ENCODE data around the gene FBL.

Gene FBL

DNA sequence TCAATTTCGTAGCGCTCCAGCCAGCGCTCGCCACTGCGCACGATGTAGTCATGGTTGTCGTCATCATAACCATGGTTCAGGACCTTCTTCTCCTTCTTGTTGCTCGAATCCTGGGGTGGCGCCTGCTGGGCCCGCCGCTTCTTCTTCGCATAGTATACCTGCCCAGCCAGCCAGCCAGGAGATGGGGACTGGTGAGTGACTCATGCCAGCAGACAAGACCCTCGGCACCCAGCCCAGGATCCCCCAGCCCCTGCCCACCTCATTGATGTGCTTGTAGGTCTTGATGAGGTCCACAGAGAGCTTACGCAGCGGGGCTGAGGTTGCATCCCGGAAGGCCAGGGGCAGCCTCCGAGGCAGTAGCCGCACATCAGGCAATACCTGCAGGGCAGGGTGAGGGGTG lies 15.8 kb downstream of the FBL start:
- no peak overlapping the region for H3K4me3 ChIP-seq (ENCODE audit: low read depth, low read length)
- H3K9me3 ChIP-seq (ENCODE audit: control insufficient read depth, insufficient read depth, low read depth, low read length) = no peaks in the 10 kb centered on the region
- no peak overlapping the region for H3K27ac ChIP-seq (ENCODE audit: low read depth, low read length)
- H3K9ac ChIP-seq (ENCODE audit: low read length) = no peak overlapping the region
- peaks cover 41% of the 10 kb centered on the region for H3K36me3 ChIP-seq (ENCODE audit: control insufficient read depth, insufficient read depth, low read length)
- H3K4me1 ChIP-seq (ENCODE audit: control insufficient read depth, insufficient read depth, low read length) = peaks cover 3% of the 10 kb centered on the region
- no peaks in the 10 kb centered on the region for H3K27me3 ChIP-seq (ENCODE audit: control insufficient read depth, insufficient read depth, low read length)

DNA sequence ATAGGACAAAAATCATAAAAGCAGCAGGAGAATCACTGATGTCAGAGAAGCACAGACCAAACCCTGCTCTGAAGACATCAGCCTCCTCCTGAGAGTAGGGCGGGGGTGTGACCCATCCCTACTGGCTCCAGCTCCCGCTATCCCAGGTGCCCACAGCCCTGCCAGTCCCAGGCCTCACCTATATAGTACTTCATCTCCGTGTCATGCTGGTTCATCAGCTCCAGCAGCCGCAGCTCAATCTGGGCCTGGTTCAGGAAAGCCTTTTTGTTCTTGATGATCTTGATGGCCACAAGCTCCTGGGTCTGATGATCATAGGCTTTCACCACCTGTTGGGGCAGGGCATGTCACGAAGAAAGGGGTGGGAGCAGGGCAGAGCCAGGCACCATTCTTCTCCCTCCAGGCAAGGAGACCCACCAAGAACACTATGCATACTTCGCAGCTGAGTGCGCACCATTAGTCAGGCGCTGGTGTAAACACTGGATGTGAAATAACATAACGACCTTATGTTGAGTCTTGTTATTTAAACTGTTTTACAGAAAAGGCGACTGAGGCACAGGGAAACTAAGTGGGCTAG lies 16.4 kb downstream of the FBL start:
- H3K27ac ChIP-seq (ENCODE audit: low read depth, low read length) = no peak overlapping the region
- peaks cover 5% of the 10 kb centered on the region for H3K4me1 ChIP-seq (ENCODE audit: control insufficient read depth, insufficient read depth, low read length)
- no peaks in the 10 kb centered on the region for H3K27me3 ChIP-seq (ENCODE audit: control insufficient read depth, insufficient read depth, low read length)
- H3K9me3 ChIP-seq (ENCODE audit: control insufficient read depth, insufficient read depth, low read depth, low read length) = no peaks in the 10 kb centered on the region
- peaks cover 36% of the 10 kb centered on the region for H3K36me3 ChIP-seq (ENCODE audit: control insufficient read depth, insufficient read depth, low read length)
- no peak overlapping the region for H3K9ac ChIP-seq (ENCODE audit: low read length)
- H3K4me3 ChIP-seq (ENCODE audit: low read depth, low read length) = no peak overlapping the region

DNA sequence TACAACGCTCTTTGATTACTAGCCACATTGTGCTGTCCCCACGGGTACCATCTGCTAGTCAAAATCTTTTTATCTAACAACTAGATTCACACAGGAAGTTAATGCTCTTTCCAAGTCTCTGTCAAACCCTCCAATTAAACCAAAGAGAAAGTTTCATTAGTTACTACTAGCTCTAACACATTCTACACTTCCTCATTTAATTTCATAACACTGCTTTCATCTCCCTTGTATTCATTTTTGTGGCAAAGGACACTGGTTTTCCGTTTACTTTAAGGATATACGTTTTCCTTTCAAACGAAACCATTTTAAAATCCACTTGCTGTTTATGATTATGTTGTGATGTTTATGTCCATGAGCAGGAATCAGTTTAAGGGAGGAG lies 17.5 kb downstream of the FBL start:
- 0 out of 2 replicates have a peak, but pooled peaks cover 3% of the 10 kb centered on the region for H3K4me1 ChIP-seq (ENCODE audit: control insufficient read depth, insufficient read depth, low read length)
- peaks cover 30% of the 10 kb centered on the region for H3K36me3 ChIP-seq (ENCODE audit: control insufficient read depth, insufficient read depth, low read length)
- H3K4me3 ChIP-seq (ENCODE audit: low read depth, low read length) = no peak overlapping the region
- H3K27me3 ChIP-seq (ENCODE audit: control insufficient read depth, insufficient read depth, low read length) = no peaks in the 10 kb centered on the region
- H3K9ac ChIP-seq (ENCODE audit: low read length) = no peak overlapping the region
- H3K27ac ChIP-seq (ENCODE audit: low read depth, low read length) = no peak overlapping the region
- no peaks in the 10 kb centered on the region for H3K9me3 ChIP-seq (ENCODE audit: control insufficient read depth, insufficient read depth, low read depth, low read length)

DNA sequence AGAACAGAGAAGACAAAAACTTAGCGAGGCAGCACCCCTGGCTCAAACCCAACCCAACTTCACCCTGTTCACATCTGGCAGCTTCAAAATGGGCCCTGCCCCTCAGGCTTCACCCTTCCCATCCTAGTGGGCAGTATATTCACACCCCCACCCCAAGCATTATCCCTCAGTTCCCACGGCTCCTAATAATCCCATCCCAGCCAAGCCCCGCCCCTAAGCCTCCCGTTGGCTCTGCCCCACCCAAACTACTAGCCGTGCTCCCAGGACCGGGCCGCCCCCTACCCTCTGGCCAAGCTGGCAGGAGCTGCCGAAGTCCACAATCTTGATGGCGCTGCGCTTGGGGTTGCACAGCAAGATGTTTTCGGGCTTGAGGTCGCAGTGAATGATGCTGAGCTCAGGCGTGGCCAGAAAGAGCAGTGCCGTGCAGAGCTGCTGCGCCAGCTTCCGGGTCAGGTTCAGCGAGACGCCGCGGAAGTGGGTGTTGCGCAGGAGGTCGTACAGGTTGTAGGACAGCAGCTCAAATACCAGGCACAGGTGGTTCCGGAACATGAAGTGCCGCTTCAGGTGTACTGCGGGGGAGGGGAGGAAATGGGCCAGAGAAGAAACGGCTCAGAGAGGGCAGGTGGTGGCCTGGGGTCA lies 18.0 kb downstream of the FBL start:
- H3K4me1 ChIP-seq (ENCODE audit: control insufficient read depth, insufficient read depth, low read length) = 0 out of 2 replicates have a peak, but pooled peaks cover 3% of the 10 kb centered on the region
- H3K9ac ChIP-seq (ENCODE audit: low read length) = no peak overlapping the region
- no peaks in the 10 kb centered on the region for H3K9me3 ChIP-seq (ENCODE audit: control insufficient read depth, insufficient read depth, low read depth, low read length)
- no peak overlapping the region for H3K27ac ChIP-seq (ENCODE audit: low read depth, low read length)
- no peak overlapping the region for H3K4me3 ChIP-seq (ENCODE audit: low read depth, low read length)
- H3K36me3 ChIP-seq (ENCODE audit: control insufficient read depth, insufficient read depth, low read length) = peaks cover 30% of the 10 kb centered on the region
- no peaks in the 10 kb centered on the region for H3K27me3 ChIP-seq (ENCODE audit: control insufficient read depth, insufficient read depth, low read length)

DNA sequence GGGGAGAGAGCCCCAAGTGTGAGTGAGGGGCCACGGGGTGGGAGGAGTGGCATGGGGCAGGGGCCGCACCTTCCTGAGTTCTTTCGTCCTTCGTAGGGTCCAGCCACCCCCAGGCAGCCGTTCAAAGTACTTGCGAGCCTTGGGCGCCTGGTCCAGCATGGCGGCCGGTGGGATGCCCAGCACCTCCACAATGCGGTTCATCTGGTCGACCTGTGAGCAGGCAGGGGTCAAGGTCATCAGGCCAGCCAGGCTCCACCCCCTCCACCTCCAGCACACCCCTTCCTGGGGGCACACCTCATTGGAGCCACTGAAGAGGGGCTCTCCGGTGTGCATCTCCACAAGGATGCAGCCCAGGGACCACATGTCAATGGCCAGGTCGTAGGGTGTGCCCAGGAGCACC lies 19.0 kb downstream of the FBL start:
- Histone ChIP-seq H3K36me3 (ENCODE audit: control insufficient read depth, insufficient read depth, low read length) (peaks cover 30% of the 10 kb centered on the region), H3K27me3 (ENCODE audit: control insufficient read depth, insufficient read depth, low read length) (no peaks in the 10 kb centered on the region), H3K4me1 (ENCODE audit: control insufficient read depth, insufficient read depth, low read length) (0 out of 2 replicates have a peak, but pooled peaks cover 3% of the 10 kb centered on the region), H3K9ac (ENCODE audit: low read length) (no peak overlapping the region), H3K27ac (ENCODE audit: low read depth, low read length) (no peak overlapping the region), H3K9me3 (ENCODE audit: control insufficient read depth, insufficient read depth, low read depth, low read length) (no peaks in the 10 kb centered on the region), H3K4me3 (ENCODE audit: low read depth, low read length) (no peak overlapping the region)

DNA sequence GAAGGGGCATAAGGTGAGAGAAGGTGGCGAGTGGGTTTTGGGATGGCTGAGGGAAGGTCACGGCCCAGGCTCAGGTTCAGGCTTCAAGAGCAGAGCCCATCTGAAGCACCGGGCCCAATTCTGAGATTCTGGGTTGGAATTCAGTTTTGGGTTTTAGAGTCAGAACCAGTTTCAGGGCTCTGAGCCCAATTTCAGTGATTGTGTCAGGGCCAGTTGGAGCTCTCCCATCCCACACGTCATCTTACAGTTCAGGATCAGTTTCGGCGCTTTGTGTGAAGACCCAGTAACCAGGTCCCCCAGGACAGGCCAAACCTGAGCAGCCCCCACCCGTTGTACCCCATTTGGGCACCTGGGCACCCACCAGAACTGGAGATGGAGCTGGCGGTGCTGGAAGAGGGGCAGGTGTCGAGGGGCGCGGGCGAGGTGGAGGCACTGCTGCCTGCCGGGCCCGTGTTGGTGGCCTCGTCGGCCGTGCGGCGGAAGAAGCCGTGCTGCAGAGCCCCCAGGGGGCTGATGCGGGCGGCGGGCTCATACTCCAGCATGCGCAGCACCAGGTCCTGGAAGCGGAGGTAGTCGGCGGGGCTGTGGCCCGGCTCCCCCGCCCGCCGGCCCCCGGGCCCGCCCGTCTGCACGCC lies 19.8 kb downstream of the FBL start:
- Histone ChIP-seq H3K27me3 (ENCODE audit: control insufficient read depth, insufficient read depth, low read length) (no peaks in the 10 kb centered on the region), H3K36me3 (ENCODE audit: control insufficient read depth, insufficient read depth, low read length) (peaks cover 30% of the 10 kb centered on the region), H3K4me3 (ENCODE audit: low read depth, low read length) (no peak overlapping the region), H3K9ac (ENCODE audit: low read length) (no peak overlapping the region), H3K9me3 (ENCODE audit: control insufficient read depth, insufficient read depth, low read depth, low read length) (no peaks in the 10 kb centered on the region), H3K27ac (ENCODE audit: low read depth, low read length) (no peak overlapping the region), H3K4me1 (ENCODE audit: control insufficient read depth, insufficient read depth, low read length) (0 out of 2 replicates have a peak, but pooled peaks cover 3% of the 10 kb centered on the region)

DNA sequence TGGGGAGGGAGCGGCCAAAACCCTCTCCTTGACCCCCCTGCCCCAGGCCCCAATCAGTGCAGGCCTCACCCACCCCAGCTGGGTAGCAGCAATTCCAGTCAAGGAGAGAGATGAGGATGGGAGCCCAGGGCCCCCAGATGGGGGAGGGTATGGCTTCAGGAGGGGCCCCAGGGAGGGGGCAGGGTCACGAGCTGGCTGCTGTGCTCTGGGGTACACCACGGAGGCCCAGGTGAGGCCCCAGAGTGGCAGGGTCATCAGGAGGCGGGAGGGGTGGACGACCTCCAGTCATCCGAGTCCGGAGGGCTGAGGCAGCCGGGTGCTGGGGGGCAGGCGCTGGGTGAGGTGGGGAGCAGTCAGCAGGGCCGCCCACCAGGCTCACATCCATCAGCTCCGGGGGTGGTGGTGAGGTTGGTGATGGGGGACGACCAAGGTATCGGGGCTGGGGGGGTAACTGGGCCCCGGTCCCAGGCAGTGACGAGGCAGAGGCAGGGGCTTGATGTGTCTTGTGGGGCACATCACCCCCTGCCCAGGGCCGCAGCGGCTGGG lies 20.6 kb downstream of the FBL start:
- no peaks in the 10 kb centered on the region for H3K9me3 ChIP-seq (ENCODE audit: control insufficient read depth, insufficient read depth, low read depth, low read length)
- H3K27ac ChIP-seq (ENCODE audit: low read depth, low read length) = no peak overlapping the region
- no peak overlapping the region for H3K9ac ChIP-seq (ENCODE audit: low read length)
- H3K27me3 ChIP-seq (ENCODE audit: control insufficient read depth, insufficient read depth, low read length) = no peaks in the 10 kb centered on the region
- H3K4me1 ChIP-seq (ENCODE audit: control insufficient read depth, insufficient read depth, low read length) = 0 out of 2 replicates have a peak, but pooled peaks cover 3% of the 10 kb centered on the region
- peaks cover 27% of the 10 kb centered on the region for H3K36me3 ChIP-seq (ENCODE audit: control insufficient read depth, insufficient read depth, low read length)
- no peak overlapping the region for H3K4me3 ChIP-seq (ENCODE audit: low read depth, low read length)

DNA sequence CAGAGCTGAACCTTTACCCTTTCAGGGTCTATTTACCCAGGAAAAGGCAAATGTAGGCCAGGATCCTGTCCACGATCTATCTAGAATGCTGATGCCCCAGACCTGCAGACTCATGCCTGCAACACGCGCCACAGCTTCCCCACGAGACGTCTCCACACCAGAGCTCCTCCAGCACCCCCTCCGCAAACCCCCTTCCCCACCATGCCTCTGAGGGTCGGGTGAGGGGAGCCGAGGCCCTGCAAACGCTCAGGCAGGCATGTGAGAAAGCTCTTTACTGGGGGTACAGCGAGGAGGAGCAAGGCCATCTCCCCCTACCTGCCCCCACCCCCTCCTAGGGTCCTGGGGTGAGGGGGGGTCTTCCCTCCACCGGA lies 21.1 kb downstream of the FBL start:
- 0 out of 2 replicates have a peak, but pooled peaks cover 3% of the 10 kb centered on the region for H3K4me1 ChIP-seq (ENCODE audit: control insufficient read depth, insufficient read depth, low read length)
- H3K9me3 ChIP-seq (ENCODE audit: control insufficient read depth, insufficient read depth, low read depth, low read length) = no peaks in the 10 kb centered on the region
- H3K4me3 ChIP-seq (ENCODE audit: low read depth, low read length) = peak overlapping the region; percentile 97
- peaks cover 21% of the 10 kb centered on the region for H3K36me3 ChIP-seq (ENCODE audit: control insufficient read depth, insufficient read depth, low read length)
- no peaks in the 10 kb centered on the region for H3K27me3 ChIP-seq (ENCODE audit: control insufficient read depth, insufficient read depth, low read length)
- no peak overlapping the region for H3K27ac ChIP-seq (ENCODE audit: low read depth, low read length)
- H3K9ac ChIP-seq (ENCODE audit: low read length) = peak overlapping the region; percentile 64

DNA sequence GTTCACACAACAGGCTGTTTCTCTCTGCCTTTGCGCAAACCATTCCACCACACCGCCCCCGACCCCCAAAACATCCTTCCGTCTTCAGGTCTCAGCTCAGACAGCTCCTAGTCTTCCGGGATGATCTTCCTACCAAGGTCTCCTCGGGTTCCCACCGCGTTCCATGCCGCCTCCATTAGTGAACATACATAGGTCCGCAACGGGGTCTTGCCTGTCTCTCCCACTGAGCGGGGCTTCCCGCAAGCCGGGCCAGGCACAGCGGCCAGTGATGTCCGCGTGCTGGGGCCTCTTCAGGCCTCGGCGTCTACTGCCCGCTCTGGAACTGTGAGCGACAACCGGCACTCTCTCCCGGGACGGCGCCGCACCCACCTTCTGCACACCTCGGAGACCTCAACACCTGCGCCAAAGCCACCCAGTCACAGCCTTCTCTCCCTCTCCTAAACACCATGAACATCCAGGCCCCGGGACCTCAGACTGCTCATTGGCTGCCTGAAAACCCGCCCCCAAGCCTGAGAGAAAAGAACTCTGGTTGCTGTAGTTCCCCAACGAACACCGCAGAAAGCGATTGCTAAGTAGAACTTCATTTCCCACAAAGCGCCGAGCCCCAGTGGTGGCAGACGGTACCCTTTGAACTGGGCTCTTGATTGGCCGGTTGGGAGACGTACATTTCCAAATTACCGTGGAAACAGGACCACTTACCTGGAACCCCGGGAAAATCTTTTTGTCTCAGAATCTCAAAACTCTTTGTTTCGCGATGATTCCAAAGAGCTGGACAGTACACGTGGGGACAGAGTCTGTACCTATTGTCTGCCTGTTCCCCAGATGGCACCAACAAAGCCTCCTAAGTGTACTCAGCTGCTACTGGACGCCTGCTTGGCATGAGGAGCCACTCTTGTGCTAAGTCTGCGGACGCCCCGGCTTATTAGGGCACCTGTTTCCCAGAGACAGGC lies 21.8 kb downstream of the FBL start:
- Histone ChIP-seq H3K27me3 (ENCODE audit: control insufficient read depth, insufficient read depth, low read length) (no peaks in the 10 kb centered on the region), H3K4me3 (ENCODE audit: low read depth, low read length) (peak overlapping the region; percentile 97), H3K27ac (ENCODE audit: low read depth, low read length) (peak overlapping the region; percentile 38; the same call in 1 of the 2 replicates), H3K9ac (ENCODE audit: low read length) (peak overlapping the region; percentile 64), H3K36me3 (ENCODE audit: control insufficient read depth, insufficient read depth, low read length) (peaks cover 16% of the 10 kb centered on the region; the same call in 1 of the 2 replicates), H3K9me3 (ENCODE audit: control insufficient read depth, insufficient read depth, low read depth, low read length) (no peaks in the 10 kb centered on the region), H3K4me1 (ENCODE audit: control insufficient read depth, insufficient read depth, low read length) (0 out of 2 replicates have a peak, but pooled peaks cover 3% of the 10 kb centered on the region)

DNA sequence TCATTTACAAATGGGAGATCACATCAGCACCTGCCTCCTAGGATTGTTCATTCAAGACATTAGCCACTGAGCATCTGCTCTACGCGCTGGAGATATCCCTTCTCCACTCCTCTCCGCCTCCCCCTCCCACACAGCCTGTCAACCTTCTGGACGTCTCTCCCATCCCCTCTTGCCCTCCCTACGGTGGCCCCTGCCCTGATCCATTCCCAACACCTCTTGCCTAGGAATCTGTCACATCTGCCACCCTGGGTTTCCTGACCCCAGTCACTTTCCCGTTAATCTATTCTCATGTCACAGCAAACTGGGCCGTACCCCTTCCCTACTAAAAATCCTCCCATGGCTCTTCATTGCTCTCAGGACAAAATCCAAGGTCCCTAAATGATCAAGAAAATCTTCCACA lies 22.5 kb downstream of the FBL start:
- Histone ChIP-seq H3K36me3 (ENCODE audit: control insufficient read depth, insufficient read depth, low read length) (peaks cover 16% of the 10 kb centered on the region; the same call in 1 of the 2 replicates), H3K27me3 (ENCODE audit: control insufficient read depth, insufficient read depth, low read length) (no peaks in the 10 kb centered on the region), H3K9me3 (ENCODE audit: control insufficient read depth, insufficient read depth, low read depth, low read length) (no peaks in the 10 kb centered on the region), H3K27ac (ENCODE audit: low read depth, low read length) (no peak overlapping the region), H3K9ac (ENCODE audit: low read length) (peak overlapping the region; percentile 64), H3K4me1 (ENCODE audit: control insufficient read depth, insufficient read depth, low read length) (0 out of 2 replicates have a peak, but pooled peaks cover 3% of the 10 kb centered on the region), H3K4me3 (ENCODE audit: low read depth, low read length) (peak overlapping the region; percentile 97)

Measured in HUES6 (cell line).